Measurements from ENCODE around the gene ETFDH. TPM values are rescaled to one million over a fixed set of nuclear protein-coding genes. Genes with fewer than 3 reads are reported as not detected.

Gene ETFDH
- total RNA-seq (2021) = 12.4 to 15.1 TPM (median 13.2 TPM) in 3 replicates
- percentile 61 among the genes with signal in this experiment for Bru-seq, nascent RNA
- long read RNA-seq, experiment 1, transcript ETFDH-206 (13 exons, 3,282 nt) = major isoform, 23 of 35 reads
- long read RNA-seq, experiment 1, partial matches to known transcripts = 4 of 35 reads
- long read RNA-seq, experiment 1, other reads (novel, unspliced or antisense) = 4 of 35 reads
- long read RNA-seq, experiment 2, partial matches to known transcripts = 1 of 8 reads
- long read RNA-seq, experiment 2, other reads (novel, unspliced or antisense) = 5 of 8 reads
- long read RNA-seq, experiment 3, transcript ETFDH-206 (13 exons, 3,282 nt) = major isoform, 15 of 25 reads
- long read RNA-seq, experiment 3, partial matches to known transcripts = 4 of 25 reads
- long read RNA-seq, experiment 3, other reads (novel, unspliced or antisense) = 2 of 25 reads

- ChIA-PET POLR2A (no interaction called here), CTCF (no interaction called here)
- Mint-ChIP-seq H3K9me3 (no peaks in the 10 kb centered on the region), H3K4me1 (peaks cover 13% of the 10 kb centered on the region), H3K27ac (peak within 1 kb of the TSS; percentile 98), H3K36me3 (peaks cover 7% of the 10 kb centered on the region), H3K27me3 (ENCODE audit: low read depth) (no peaks in the 10 kb centered on the region), H3K4me3 (peak within 1 kb of the TSS; percentile 98)
- peak; percentile 91 for ATAC-seq
- DNase-seq (ENCODE audit: low spot score) = peak; percentile 99
- TF ChIP-seq ATF3 (CRISPR knock-in tag; conservative IDR thresholded peaks at IDR 0.05) (peak; percentile 99), ZNF423 (CRISPR knock-in tag; IDR thresholded peaks at IDR 0.05) (peak; percentile 38; the same call in 1 of the 2 replicates), IRF1 (CRISPR knock-in tag; IDR thresholded peaks at IDR 0.05) (no peak), ATF6 (CRISPR knock-in tag; IDR thresholded peaks at IDR 0.05) (no peak), NR1H2 (CRISPR knock-in tag; IDR thresholded peaks at IDR 0.05) (no peak), ZNF138 (CRISPR knock-in tag; conservative IDR thresholded peaks at IDR 0.05) (peak; percentile 68; the same call in 1 of the 2 replicates), FOXP1 (CRISPR knock-in tag; IDR thresholded peaks at IDR 0.05; ENCODE audit: borderline replicate concordance) (peak; percentile 84; the same call in 1 of the 2 replicates), HMGXB4 (CRISPR knock-in tag; IDR thresholded peaks at IDR 0.05) (peak; percentile 54; the same call in 1 of the 2 replicates), ZNF671 (CRISPR knock-in tag; IDR thresholded peaks at IDR 0.05) (no peak), NR3C1 (CRISPR knock-in tag; conservative IDR thresholded peaks at IDR 0.05; ENCODE audit: low read depth) (no peak), TP53 (CRISPR knock-in tag; IDR thresholded peaks at IDR 0.05) (peak; percentile 55; the same call in 1 of the 2 replicates), KAT7 (CRISPR knock-in tag; IDR thresholded peaks at IDR 0.05; ENCODE audit: borderline replicate concordance) (no peak), ERG (CRISPR knock-in tag; IDR thresholded peaks at IDR 0.05) (no peak), FOXK1 (CRISPR knock-in tag; IDR thresholded peaks at IDR 0.05) (peak; percentile 89), GRHL2 (CRISPR knock-in tag; IDR thresholded peaks at IDR 0.05; ENCODE audit: insufficient replicate concordance, severe bottlenecking) (no peak), USF2 (CRISPR knock-in tag; IDR thresholded peaks at IDR 0.05) (peak; percentile 48), SMAD3 (CRISPR knock-in tag; IDR thresholded peaks at IDR 0.05; ENCODE audit: borderline replicate concordance) (0 out of 2 replicates have a peak, but pooled peaks have one; percentile 67), TEAD4 (CRISPR knock-in tag; IDR thresholded peaks at IDR 0.05) (0 out of 2 replicates have a peak, but pooled peaks have one; percentile 37), CREM (CRISPR knock-in tag; IDR thresholded peaks at IDR 0.05) (peak; percentile 93), MXD4 (CRISPR knock-in tag; IDR thresholded peaks at IDR 0.05; ENCODE audit: borderline replicate concordance) (no peak), MAX (CRISPR knock-in tag; IDR thresholded peaks at IDR 0.05) (peak; percentile 76), ZMAT4 (CRISPR knock-in tag; IDR thresholded peaks at IDR 0.05) (no peak), RELA (CRISPR knock-in tag; IDR thresholded peaks at IDR 0.05; ENCODE audit: borderline replicate concordance) (no peak), USF1 (CRISPR knock-in tag; IDR thresholded peaks at IDR 0.05) (0 out of 2 replicates have a peak, but pooled peaks have one; percentile 37), FOXJ3 (CRISPR knock-in tag; IDR thresholded peaks at IDR 0.05; ENCODE audit: borderline replicate concordance) (no peak), ETV6 (CRISPR knock-in tag; IDR thresholded peaks at IDR 0.05) (peak; percentile 57; the same call in 1 of the 2 replicates), IRF2 (CRISPR knock-in tag; IDR thresholded peaks at IDR 0.05; ENCODE audit: borderline replicate concordance, low read depth) (no peak)
Observed at GRCh38 chr4:158671915-158672806, at the start of gene ETFDH. ETFDH (plus strand) TSS chr4:158672296; CDS start chr4:158672457, 161 bp downstream.

Measured in WTC11 (cell line).